Body of pancreas (tissue), 4 donors: ENCODE data around the gene KLF15.

Experiments
- POLR2A ChIP-seq, 3 donors: fragments of 450-650 bp; IDR thresholded peaks; one replicate each; pipeline ENCODE4 v1.6.1; 2016; ENCODE audit warnings: antibody characterized with exemption in 3 of 3, mild to moderate bottlenecking in 2 of 3
- TF ChIP-seq, protein P1 (sequence below), 7 experiments: fragments of 450-650 bp in 4 of 7; fragments of 200-600 bp in 3 of 7; sonication (generic) in 3 of 7; IDR thresholded peaks; one replicate each; pipeline ENCODE4 v1.5.1; 2016 to 2019; ENCODE audit warnings: antibody characterized with exemption in 7 of 7

DNA sequence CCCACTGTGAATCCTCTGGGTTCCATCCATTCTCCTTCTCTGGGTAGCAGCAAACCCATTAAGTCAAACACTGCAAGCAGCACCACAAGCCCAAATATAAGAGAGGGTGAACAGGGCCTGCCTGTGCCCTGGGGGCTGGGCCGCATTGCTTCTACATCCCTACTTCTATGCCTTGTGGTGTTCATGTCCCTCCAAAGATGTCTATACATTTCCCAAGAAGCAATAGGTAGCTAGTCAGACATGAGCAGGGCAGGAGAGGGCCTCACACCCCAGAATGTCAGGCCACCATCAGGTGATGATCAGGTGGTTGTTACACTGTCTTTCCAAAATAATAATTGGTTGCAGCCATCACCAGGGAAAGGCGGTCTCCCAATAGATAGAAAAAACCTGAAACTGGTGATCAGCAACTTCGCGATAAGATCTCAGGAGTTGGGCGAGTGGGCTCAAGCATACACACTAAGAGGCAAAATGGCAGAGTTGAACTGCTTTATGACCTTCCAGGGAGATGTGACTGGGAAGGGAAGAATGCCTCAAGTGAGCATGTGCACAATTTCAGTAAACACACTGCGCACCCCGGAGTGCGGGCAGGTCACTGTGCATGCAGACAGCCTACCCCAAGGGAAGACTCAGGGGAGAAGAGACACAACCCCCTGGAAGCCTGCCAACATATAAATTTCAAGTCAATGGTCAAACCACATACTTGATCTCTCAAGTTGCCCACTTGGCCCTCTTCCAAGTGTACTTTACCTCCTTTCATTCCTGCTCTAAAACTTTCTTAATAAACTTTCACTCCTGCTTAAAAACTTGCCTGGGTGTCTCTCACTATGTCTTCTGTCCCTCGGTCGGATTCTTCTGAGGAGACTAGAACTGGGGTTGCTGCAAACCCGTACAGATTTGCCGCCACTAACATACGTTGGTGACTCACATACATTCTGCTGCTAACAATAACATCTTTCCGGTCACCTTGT is 39.9 kb downstream of the KLF15 start:
- TF ChIP-seq, protein P1, sequence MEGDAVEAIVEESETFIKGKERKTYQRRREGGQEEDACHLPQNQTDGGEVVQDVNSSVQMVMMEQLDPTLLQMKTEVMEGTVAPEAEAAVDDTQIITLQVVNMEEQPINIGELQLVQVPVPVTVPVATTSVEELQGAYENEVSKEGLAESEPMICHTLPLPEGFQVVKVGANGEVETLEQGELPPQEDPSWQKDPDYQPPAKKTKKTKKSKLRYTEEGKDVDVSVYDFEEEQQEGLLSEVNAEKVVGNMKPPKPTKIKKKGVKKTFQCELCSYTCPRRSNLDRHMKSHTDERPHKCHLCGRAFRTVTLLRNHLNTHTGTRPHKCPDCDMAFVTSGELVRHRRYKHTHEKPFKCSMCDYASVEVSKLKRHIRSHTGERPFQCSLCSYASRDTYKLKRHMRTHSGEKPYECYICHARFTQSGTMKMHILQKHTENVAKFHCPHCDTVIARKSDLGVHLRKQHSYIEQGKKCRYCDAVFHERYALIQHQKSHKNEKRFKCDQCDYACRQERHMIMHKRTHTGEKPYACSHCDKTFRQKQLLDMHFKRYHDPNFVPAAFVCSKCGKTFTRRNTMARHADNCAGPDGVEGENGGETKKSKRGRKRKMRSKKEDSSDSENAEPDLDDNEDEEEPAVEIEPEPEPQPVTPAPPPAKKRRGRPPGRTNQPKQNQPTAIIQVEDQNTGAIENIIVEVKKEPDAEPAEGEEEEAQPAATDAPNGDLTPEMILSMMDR (IDR thresholded peaks at IDR 0.05): no peak
- no peak for TF ChIP-seq POLR2A (IDR thresholded peaks at IDR 0.05)
